Smooth muscle cell (in vitro differentiated cells): ENCODE data around the gene NRG2. TPM values are rescaled to one million over a fixed set of nuclear protein-coding genes. Genes with fewer than 3 reads are reported as not detected.

Experiments
- DNase-seq: peaks from one replicate; lab custom pipeline; 2025; ENCODE audit not compliant: unreplicated experiment; lab: John Stamatoyannopoulos, UW
- H2AFZ ChIP-seq: fragments of 200-600 bp; sonication (generic); 2 replicates; pipeline ENCODE4 v1.6.0; 2016; ENCODE audit warnings: antibody characterized with exemption, low read depth, mild to moderate bottlenecking
- H3F3A ChIP-seq: fragments of 200-600 bp; sonication (generic); 2 replicates; pipeline ENCODE4 v1.6.0; 2017; ENCODE audit warnings: antibody characterized with exemption, low read depth
- H3K27ac ChIP-seq: fragments of 200-600 bp; sonication (generic); 2 replicates; pipeline ENCODE4 v1.5.1; 2016; ENCODE audit warnings: low read depth, mild to moderate bottlenecking
- H3K27me3 ChIP-seq: fragments of 200-600 bp; sonication (generic); 2 replicates; pipeline ENCODE4 v1.6.1; 2016; ENCODE audit warnings: low read depth, mild to moderate bottlenecking
- H3K36me3 ChIP-seq: fragments of 200-600 bp; sonication (generic); 2 replicates; pipeline ENCODE4 v1.5.1; 2016; ENCODE audit warnings: low read depth
- H3K4me1 ChIP-seq: fragments of 200-600 bp; sonication (generic); 2 replicates; pipeline ENCODE4 v1.5.1; 2016; ENCODE audit warnings: low read depth
- H3K4me2 ChIP-seq: fragments of 200-600 bp; sonication (generic); 2 replicates; pipeline ENCODE4 v1.6.0; 2016; ENCODE audit warnings: mild to moderate bottlenecking
- H3K4me3 ChIP-seq: fragments of 200-600 bp; sonication (generic); 2 replicates; pipeline ENCODE4 v1.5.1; 2016; ENCODE audit warnings: mild to moderate bottlenecking
- H3K79me2 ChIP-seq: fragments of 200-600 bp; sonication (generic); 2 replicates; pipeline ENCODE4 v1.6.0; 2016; ENCODE audit warnings: low read depth, mild to moderate bottlenecking
- H3K9ac ChIP-seq: fragments of 200-600 bp; sonication (generic); 2 replicates; pipeline ENCODE4 v1.6.0; 2016; ENCODE audit warnings: low read depth
- H3K9me3 ChIP-seq: fragments of 200-600 bp; sonication (generic); replicated peaks from 2 replicates; pipeline ENCODE4 v1.5.1; 2016; ENCODE audit warnings: low read depth
- H4K20me1 ChIP-seq: fragments of 200-600 bp; sonication (generic); 2 replicates; pipeline ENCODE4 v1.6.0; 2016; ENCODE audit warnings: low read depth
- CTCF ChIP-seq: fragments of 200-600 bp; sonication (generic); IDR thresholded peaks from 2 replicates; pipeline ENCODE4 v1.5.1; 2017; ENCODE audit warnings: borderline replicate concordance, mild to moderate bottlenecking, antibody characterized with exemption; ENCODE audit not compliant: insufficient read depth, poor library complexity, severe bottlenecking
- WGBS: methylation state at CpG from one replicate; pipeline ENCODE4 v1.1.7; 2016; ENCODE audit warnings: low lambda C conversion rate; 5-methylcytosine and 5-hydroxymethylcytosine counted together
- polyA plus RNA-seq: library from polyadenylated mRNA; unstranded; fragments of >200 nt; fragmentation: Nextera tagmentation; extraction: Ambion mirVana; gene quantifications from 2 replicates; pipeline ENCODE4 v1.2.1, GENCODE V29; 2016
- total RNA-seq: library from RNA; depleted of rRNA; stranded (reverse); fragments of >200 nt; gene quantifications from 2 replicates; pipeline ENCODE4 v1.2.3, GENCODE V29; 2014

NRG2 gene
- total and polyA plus RNA-seq, 2 experiments from 2014 or later, result 0.09 to 0.25 TPM

- 87% methylated on average over 2 of the region's 2 CpGs for WGBS
- DNase-seq, result no peak
- peaks cover 29% of the 10 kb centered on the region for H3K27me3 ChIP-seq
Observed at GRCh38 chr5:139950436-139950835, 92.7 kb downstream of the NRG2 start.

GRCh38 chr5:139949710-139950109 lies 93.4 kb downstream of the NRG2 start:
- peaks cover 36% of the 10 kb centered on the region for H3K27me3 ChIP-seq
- H3F3A ChIP-seq, result no peaks in the 10 kb centered on the region
- 83% methylated on average over 1 of the region's 1 CpG for WGBS
- TF ChIP-seq CTCF, result no peak
- no peak for DNase-seq
- H3K4me2 ChIP-seq, result no peak overlapping the region
- no peak overlapping the region for H3K27ac ChIP-seq
- H3K79me2 ChIP-seq, result no peaks in the 10 kb centered on the region
- H2AFZ ChIP-seq, result no peak overlapping the region
- H3K4me3 ChIP-seq, result no peak overlapping the region
- H4K20me1 ChIP-seq, result no peaks in the 10 kb centered on the region
- no peaks in the 10 kb centered on the region for H3K36me3 ChIP-seq
- no peaks in the 10 kb centered on the region for H3K9me3 ChIP-seq
- H3K9ac ChIP-seq, result no peak overlapping the region
- H3K4me1 ChIP-seq, result peaks cover 5% of the 10 kb centered on the region

More at GRCh38 chr5:139950436-139950835, 92.7 kb downstream of the NRG2 start:
- Histone ChIP-seq H3K27ac (no peak overlapping the region), H3K9ac (no peak overlapping the region), H3K79me2 (no peaks in the 10 kb centered on the region), H2AFZ (no peak overlapping the region), H4K20me1 (no peaks in the 10 kb centered on the region), H3K36me3 (no peaks in the 10 kb centered on the region), H3F3A (no peaks in the 10 kb centered on the region), H3K9me3 (no peaks in the 10 kb centered on the region), H3K4me1 (peaks cover 7% of the 10 kb centered on the region), H3K4me2 (no peak overlapping the region), H3K4me3 (no peak overlapping the region)
- TF ChIP-seq CTCF, result no peak

- Histone ChIP-seq H3K79me2 (no peaks in the 10 kb centered on the region), H2AFZ (no peak overlapping the region), H3K9ac (no peak overlapping the region), H3K9me3 (no peaks in the 10 kb centered on the region), H3K27ac (no peak overlapping the region), H3K4me2 (no peak overlapping the region), H3F3A (no peaks in the 10 kb centered on the region), H3K27me3 (peaks cover 51% of the 10 kb centered on the region), H3K4me3 (no peak overlapping the region), H4K20me1 (no peaks in the 10 kb centered on the region), H3K36me3 (no peaks in the 10 kb centered on the region), H3K4me1 (peaks cover 5% of the 10 kb centered on the region)
- no peak for TF ChIP-seq CTCF
- no peak for DNase-seq
Observed at GRCh38 chr5:139947727-139948126, 95.4 kb downstream of the NRG2 start.

- no peak for TF ChIP-seq CTCF
- H3K27me3 ChIP-seq, result peaks cover 51% of the 10 kb centered on the region
- no peaks in the 10 kb centered on the region for H3F3A ChIP-seq
- H3K4me2 ChIP-seq, result no peak overlapping the region
- H3K9ac ChIP-seq, result no peak overlapping the region
- no peaks in the 10 kb centered on the region for H3K36me3 ChIP-seq
- H3K27ac ChIP-seq, result no peak overlapping the region
- no peak for DNase-seq
- 84% methylated on average over 1 of the region's 1 CpG for WGBS
- no peak overlapping the region for H3K4me3 ChIP-seq
- H3K9me3 ChIP-seq, result no peaks in the 10 kb centered on the region
- peaks cover 5% of the 10 kb centered on the region for H3K4me1 ChIP-seq
- H3K79me2 ChIP-seq, result no peaks in the 10 kb centered on the region
- H4K20me1 ChIP-seq, result no peaks in the 10 kb centered on the region
- H2AFZ ChIP-seq, result no peak overlapping the region
Observed at GRCh38 chr5:139946440-139946839, 96.7 kb downstream of the NRG2 start.
